PC-9 (cell line): ENCODE data around the gene CDK5RAP2. TPM values are rescaled to one million over a fixed set of nuclear protein-coding genes. Genes with fewer than 3 reads are reported as not detected.

Experiments used
- BruUV-seq: library from RNA; stranded (reverse); fragments of 400-500 nt; replicated peaks from 2 replicates; lab custom pipeline; 2021; lab: Mats Ljungman, UMichigan
- CTCF ChIA-PET: fragments of 300-600 bp; sonication (Branson Sonifier 250); formaldehyde crosslinking; loops from one replicate; lab custom pipeline; 2022; ENCODE audit warnings: antibody characterized with exemption; lab: Charles Lee
- POLR2A ChIA-PET: fragments of 300-600 bp; sonication (Branson Sonifier 250); formaldehyde crosslinking; loops from one replicate; lab custom pipeline; 2022; ENCODE audit warnings: antibody characterized with exemption; ENCODE audit not compliant: unreplicated experiment; lab: Charles Lee
- DNase-seq, 2 experiments: peaks; one replicate each; pipeline versions ENCODE4 v3.0.0 to v3.0.0-alpha.2; 2015 to 2022; ENCODE audit warnings: mixed read lengths in 1 of 2
- H2AFZ ChIP-seq: fragments of 200-600 bp; sonication (generic); 2 replicates; pipeline ENCODE4 v1.8.1; 2017; ENCODE audit warnings: antibody characterized with exemption
- H3F3A ChIP-seq: fragments of 200-600 bp; sonication (generic); 2 replicates; pipeline ENCODE4 v1.8.1; 2017; ENCODE audit warnings: antibody characterized with exemption, mild to moderate bottlenecking, low read depth; ENCODE audit not compliant: insufficient read depth
- H3K27ac ChIP-seq: fragments of 200-600 bp; sonication (generic); 2 replicates; pipeline ENCODE4 v1.6.1; 2016; ENCODE audit warnings: mixed run types
- H3K27me3 ChIP-seq: fragments of 200-600 bp; sonication (generic); 2 replicates; pipeline ENCODE4 v1.6.1; 2016; ENCODE audit warnings: low read depth, mixed run types; ENCODE audit not compliant: insufficient read depth
- H3K36me3 ChIP-seq: fragments of 200-600 bp; sonication (generic); 2 replicates; pipeline ENCODE4 v1.6.1; 2016; ENCODE audit warnings: low read depth, mixed run types
- H3K4me1 ChIP-seq: fragments of 200-600 bp; sonication (generic); replicated peaks from 2 replicates; pipeline ENCODE4 v1.6.1; 2016; ENCODE audit warnings: mixed run types; ENCODE audit not compliant: insufficient read depth
- H3K4me2 ChIP-seq: fragments of 200-600 bp; sonication (generic); 2 replicates; pipeline ENCODE4 v1.6.1; 2017; ENCODE audit warnings: mixed run types
- H3K4me3 ChIP-seq: fragments of 200-600 bp; sonication (generic); 2 replicates; pipeline ENCODE4 v1.6.1; 2016; ENCODE audit warnings: mixed run types
- H3K79me2 ChIP-seq: fragments of 200-600 bp; sonication (generic); 2 replicates; pipeline ENCODE4 v1.6.1; 2017; ENCODE audit warnings: low read depth, mixed run types
- H3K9me2 ChIP-seq: fragments of 200-600 bp; sonication (generic); 2 replicates; pipeline ENCODE4 v1.8.1; 2017; ENCODE audit warnings: mild to moderate bottlenecking; ENCODE audit not compliant: insufficient read depth
- H3K9me3 ChIP-seq: fragments of 200-600 bp; sonication (generic); 2 replicates; pipeline ENCODE4 v1.8.1; 2016; ENCODE audit warnings: low read depth; ENCODE audit not compliant: insufficient read depth
- H4K20me1 ChIP-seq: fragments of 200-600 bp; sonication (generic); 2 replicates; pipeline ENCODE4 v1.8.1; 2017; ENCODE audit not compliant: insufficient read depth
- EZH2 ChIP-seq: fragments of 200-600 bp; sonication (generic); IDR thresholded peaks from 2 replicates; pipeline ENCODE4 v1.8.0; 2017; ENCODE audit warnings: antibody characterized with exemption, low read depth
- intact Hi-C: fragments of 100-400 bp; cut with micrococcal nuclease; formaldehyde crosslinking; loops from one replicate; pipeline ENCODE4 v1.10.0; 2022; ENCODE audit not compliant: unreplicated experiment
- total RNA-seq: library from RNA; stranded (reverse); gene quantifications from 2 replicates; pipeline ENCODE4 v1.2.3, GENCODE V29; 2021
- TF ChIP-seq, protein P1 (sequence below): fragments of 200-600 bp; sonication (generic); conservative IDR thresholded peaks from 2 replicates; pipeline ENCODE4 v1.6.1; 2017; ENCODE audit warnings: mixed run types, antibody characterized with exemption, mild to moderate bottlenecking, moderate library complexity

The CDK5RAP2 gene
- total RNA-seq, 1 experiment from 2014 or later = 113 TPM

DNA sequence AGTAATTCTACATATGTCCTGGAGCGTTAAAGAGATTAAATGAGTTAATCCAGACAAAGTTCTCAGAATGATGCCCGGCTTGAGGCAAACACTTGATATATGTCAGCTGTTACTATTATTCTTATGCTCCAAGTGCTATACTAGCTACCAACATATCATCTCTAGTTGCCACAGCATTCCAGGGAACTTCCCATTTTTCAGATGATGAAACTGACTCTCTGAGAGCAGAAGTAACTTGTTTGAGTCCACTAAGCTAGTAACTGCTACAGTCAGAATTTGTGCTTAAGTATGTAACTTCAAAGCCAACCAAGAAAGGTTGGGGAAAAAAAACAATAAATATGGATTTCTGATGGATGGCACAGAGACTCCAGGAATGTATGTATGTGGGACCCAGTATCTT lies 98.1 kb downstream of the CDK5RAP2 start:
- H3K9me2 ChIP-seq = no peaks in the 10 kb centered on the region
- no peaks in the 10 kb centered on the region for H3K36me3 ChIP-seq
- POLR2A ChIA-PET = no interaction called here
- CTCF ChIA-PET = no interaction called here
- H4K20me1 ChIP-seq = no peaks in the 10 kb centered on the region; the same call in 1 of the 2 replicates
- H3K27me3 ChIP-seq = no peaks in the 10 kb centered on the region
- intact Hi-C loops = no loop called here
- no peak overlapping the region for H3K4me2 ChIP-seq
- no peak for DNase-seq
- H3K4me1 ChIP-seq = no peaks in the 10 kb centered on the region
- peaks cover 9% of the 10 kb centered on the region; the same call in 1 of the 2 replicates for H3F3A ChIP-seq
- no TSS peak for BruUV-seq
- no peaks in the 10 kb centered on the region for H3K9me3 ChIP-seq
- no peak overlapping the region for H3K27ac ChIP-seq
- H3K4me3 ChIP-seq = no peak overlapping the region
- TF ChIP-seq, protein P1, sequence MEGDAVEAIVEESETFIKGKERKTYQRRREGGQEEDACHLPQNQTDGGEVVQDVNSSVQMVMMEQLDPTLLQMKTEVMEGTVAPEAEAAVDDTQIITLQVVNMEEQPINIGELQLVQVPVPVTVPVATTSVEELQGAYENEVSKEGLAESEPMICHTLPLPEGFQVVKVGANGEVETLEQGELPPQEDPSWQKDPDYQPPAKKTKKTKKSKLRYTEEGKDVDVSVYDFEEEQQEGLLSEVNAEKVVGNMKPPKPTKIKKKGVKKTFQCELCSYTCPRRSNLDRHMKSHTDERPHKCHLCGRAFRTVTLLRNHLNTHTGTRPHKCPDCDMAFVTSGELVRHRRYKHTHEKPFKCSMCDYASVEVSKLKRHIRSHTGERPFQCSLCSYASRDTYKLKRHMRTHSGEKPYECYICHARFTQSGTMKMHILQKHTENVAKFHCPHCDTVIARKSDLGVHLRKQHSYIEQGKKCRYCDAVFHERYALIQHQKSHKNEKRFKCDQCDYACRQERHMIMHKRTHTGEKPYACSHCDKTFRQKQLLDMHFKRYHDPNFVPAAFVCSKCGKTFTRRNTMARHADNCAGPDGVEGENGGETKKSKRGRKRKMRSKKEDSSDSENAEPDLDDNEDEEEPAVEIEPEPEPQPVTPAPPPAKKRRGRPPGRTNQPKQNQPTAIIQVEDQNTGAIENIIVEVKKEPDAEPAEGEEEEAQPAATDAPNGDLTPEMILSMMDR = no peak
- no peak for TF ChIP-seq EZH2
- H2AFZ ChIP-seq = no peak overlapping the region
- H3K79me2 ChIP-seq = no peaks in the 10 kb centered on the region

DNA sequence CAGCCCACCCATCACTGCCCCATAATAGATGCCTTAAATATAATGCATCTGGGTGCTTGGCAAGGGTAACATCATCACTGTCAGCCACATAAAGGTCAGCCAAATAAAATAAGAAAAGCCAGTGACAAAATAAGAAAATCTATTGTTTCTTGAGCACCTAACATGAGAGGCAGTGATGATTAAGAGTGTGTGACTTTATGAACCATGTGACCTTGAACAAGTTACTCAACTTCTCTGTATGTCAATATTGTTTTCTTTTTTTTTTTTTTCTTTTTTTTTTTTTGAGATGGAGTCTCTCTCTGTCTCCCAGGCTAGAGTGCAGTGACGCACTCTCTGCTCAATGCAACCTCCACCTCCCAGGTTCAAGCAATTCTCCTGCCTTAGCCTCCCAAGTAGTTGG lies 98.7 kb downstream of the CDK5RAP2 start:
- BruUV-seq = no TSS peak
- no peaks in the 10 kb centered on the region for H3K27me3 ChIP-seq
- H3K9me2 ChIP-seq = no peaks in the 10 kb centered on the region
- H4K20me1 ChIP-seq = no peaks in the 10 kb centered on the region; the same call in 1 of the 2 replicates
- intact Hi-C loops = no loop called here
- no peaks in the 10 kb centered on the region for H3K4me1 ChIP-seq
- peaks cover 9% of the 10 kb centered on the region; the same call in 1 of the 2 replicates for H3F3A ChIP-seq
- H3K79me2 ChIP-seq = no peaks in the 10 kb centered on the region
- H3K36me3 ChIP-seq = no peaks in the 10 kb centered on the region
- no peak for DNase-seq
- CTCF ChIA-PET = no interaction called here
- no peak overlapping the region for H2AFZ ChIP-seq
- H3K27ac ChIP-seq = no peak overlapping the region
- H3K9me3 ChIP-seq = no peaks in the 10 kb centered on the region
- TF ChIP-seq, protein P1 = no peak
- no peak for TF ChIP-seq EZH2
- POLR2A ChIA-PET = no interaction called here
- H3K4me3 ChIP-seq = no peak overlapping the region
- no peak overlapping the region for H3K4me2 ChIP-seq

DNA sequence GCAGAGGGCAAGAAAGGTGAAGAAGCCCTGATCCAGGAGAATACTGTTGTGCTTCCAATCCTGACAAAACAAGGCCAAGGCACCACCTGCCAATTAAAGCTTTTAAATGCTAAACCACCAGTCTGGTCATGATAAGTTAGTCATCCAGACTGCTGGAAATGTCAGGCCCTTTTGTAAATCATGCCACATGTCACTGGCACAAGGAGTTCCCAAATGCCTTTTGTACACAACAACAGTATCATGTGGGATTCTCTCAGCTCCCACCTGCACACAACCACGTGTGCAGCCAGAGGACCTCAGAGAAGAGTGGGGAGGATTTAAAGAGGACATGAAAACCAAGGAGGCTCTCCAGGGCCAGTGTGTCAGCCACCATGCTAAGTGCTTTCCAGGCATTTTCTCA lies 99.3 kb downstream of the CDK5RAP2 start:
- DNase-seq = no peak
- peaks cover 9% of the 10 kb centered on the region; the same call in 1 of the 2 replicates for H3F3A ChIP-seq
- intact Hi-C loops = no loop called here
- H3K4me3 ChIP-seq = no peak overlapping the region
- TF ChIP-seq, protein P1 = no peak
- TF ChIP-seq EZH2 = no peak
- no peaks in the 10 kb centered on the region for H3K4me1 ChIP-seq
- H3K27me3 ChIP-seq = no peaks in the 10 kb centered on the region
- no peaks in the 10 kb centered on the region; the same call in 1 of the 2 replicates for H4K20me1 ChIP-seq
- H3K36me3 ChIP-seq = no peaks in the 10 kb centered on the region
- no peaks in the 10 kb centered on the region for H3K9me2 ChIP-seq
- CTCF ChIA-PET = no interaction called here
- no peaks in the 10 kb centered on the region for H3K9me3 ChIP-seq
- no peak overlapping the region for H3K4me2 ChIP-seq
- H2AFZ ChIP-seq = no peak overlapping the region
- H3K27ac ChIP-seq = no peak overlapping the region
- POLR2A ChIA-PET = no interaction called here
- no TSS peak for BruUV-seq
- no peaks in the 10 kb centered on the region for H3K79me2 ChIP-seq
